H1 (cell line): ENCODE measurements around the gene AGAP1. TPM values are rescaled to one million over a fixed set of nuclear protein-coding genes. Genes with fewer than 3 reads are reported as not detected.

Experiments
- CBX5 ChIP-seq: fragments of 300-800, 300-1000 bp; sonication (generic); IDR thresholded peaks from 2 replicates; pipeline ENCODE4 v1.7.1; 2016; ENCODE audit warnings: antibody characterized with exemption, low read length, low read depth
- POLR2A ChIP-seq, 2 experiments: IDR thresholded peaks; 1 replicate in 1 of 2; 2 replicates in 1 of 2; pipeline ENCODE4 v1.6.1; 2011; ENCODE audit warnings: low read depth in 2 of 2, low read length in 2 of 2, mild to moderate bottlenecking in 2 of 2; ENCODE audit errors: control extremely low read depth in 1 of 2
- RFX5 ChIP-seq: IDR thresholded peaks from 2 replicates; pipeline ENCODE4 v1.6.1; 2011; ENCODE audit warnings: low read depth, low read length, improper control_type of control experiment, borderline replicate concordance
- YY1 ChIP-seq: IDR thresholded peaks from 2 replicates; pipeline ENCODE4 v1.6.1; 2011; ENCODE audit warnings: low read depth, mild to moderate bottlenecking, low read length
- polyA plus RNA-seq, 7 experiments: library from polyadenylated mRNA; depleted of rRNA in 3 of 7; stranded (reverse) in 5 of 7; unstranded in 2 of 7; fragments of >200 nt in 5 of 7; fragments of 200-250 nt in 2 of 7; gene quantifications; 1 replicate in 5 of 7; 2 replicates in 1 of 7; 4 replicates in 1 of 7; pipeline versions ENCODE4 v1.2.1 to v1.2.3, GENCODE V29; 2011 to 2013; ENCODE audit warnings: missing spikeins in 2 of 7, mixed read lengths in 2 of 7
- total RNA-seq: library from RNA; stranded (reverse); fragmentation: NEBNext Ultra II Directional; extraction: Animal tissue kit (Norgen Biotek cat#: 25700); gene quantifications from 2 replicates; pipeline ENCODE4 v1.2.1, GENCODE V29; 2021

AGAP1 gene
- total and polyA plus RNA-seq, 2 of the 8 experiments (the other 6 are each of a cell fraction or from before 2014, with no cell fraction given), result 18.1 to 39.4 TPM

GRCh38 chr2:235567842-235568241 is 74.0 kb downstream of the AGAP1 start (continued):
- no peak for TF ChIP-seq CBX5
- TF ChIP-seq POLR2A (IDR thresholded peaks at IDR 0.05; ENCODE audit: control extremely low read depth in 1 of 2, low read depth in 2 of 2, low read length in 2 of 2), result no peak
- TF ChIP-seq YY1, result no peak
- TF ChIP-seq RFX5, result no peak
